Activated CD4-positive, alpha-beta T cell treated with anti-CD3 and anti-CD28 coated beads, Interleukin-2, Interleukin-6, amounts not matched to agents 100 ng/mL and 50 ng/mL, durations not matched to agents 16 hours and 8 hours (primary cell): Measurements from ENCODE around the gene LORICRIN.

Experiments used
- DNase-seq: peaks from one replicate; pipeline ENCODE4 v3.0.0-alpha.2; 2020

The LORICRIN gene

GRCh38 chr1:153251087-153251486, 8.4 kb upstream of the LORICRIN start:
- no peak for DNase-seq

DNA sequence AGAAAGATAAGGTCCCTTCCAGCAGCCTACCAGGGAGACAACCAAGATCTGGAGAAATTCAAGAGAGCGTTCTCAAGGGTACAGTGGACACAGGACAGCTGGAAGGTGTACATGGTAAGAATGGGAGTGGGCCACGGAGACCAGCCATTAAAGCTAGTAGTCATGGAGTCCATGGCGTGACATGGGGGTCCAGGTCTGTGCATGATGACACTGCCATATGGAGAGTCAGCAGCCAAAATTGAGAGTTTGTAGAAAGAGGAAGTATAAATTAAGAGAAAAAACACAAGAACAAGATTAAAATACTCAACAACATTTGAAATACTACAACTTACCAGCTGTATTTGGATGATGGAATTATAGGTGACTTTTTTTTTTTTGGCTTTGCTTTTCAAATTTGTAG, 7.9 kb upstream of the LORICRIN start:
- DNase-seq, result no peak

DNA sequence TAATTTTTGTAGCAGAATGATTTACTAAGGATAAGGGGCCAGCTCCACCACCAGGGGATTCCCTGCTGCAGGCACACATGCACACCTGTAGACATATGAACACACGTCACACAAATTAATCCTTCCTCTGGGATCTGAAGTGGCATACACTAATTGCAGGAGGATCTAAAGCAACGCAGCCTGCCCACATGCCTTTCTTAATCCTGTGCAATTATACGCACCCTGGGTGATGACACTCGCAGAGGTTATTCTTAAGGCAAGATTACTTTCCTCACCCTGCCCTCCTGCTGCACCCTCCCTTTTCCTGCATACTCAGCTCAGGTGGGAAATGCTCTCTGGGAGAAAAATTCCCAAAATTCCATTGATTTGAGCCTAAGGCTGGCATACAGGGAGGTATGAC, 7.5 kb upstream of the LORICRIN start:
- DNase-seq, result no peak

DNA sequence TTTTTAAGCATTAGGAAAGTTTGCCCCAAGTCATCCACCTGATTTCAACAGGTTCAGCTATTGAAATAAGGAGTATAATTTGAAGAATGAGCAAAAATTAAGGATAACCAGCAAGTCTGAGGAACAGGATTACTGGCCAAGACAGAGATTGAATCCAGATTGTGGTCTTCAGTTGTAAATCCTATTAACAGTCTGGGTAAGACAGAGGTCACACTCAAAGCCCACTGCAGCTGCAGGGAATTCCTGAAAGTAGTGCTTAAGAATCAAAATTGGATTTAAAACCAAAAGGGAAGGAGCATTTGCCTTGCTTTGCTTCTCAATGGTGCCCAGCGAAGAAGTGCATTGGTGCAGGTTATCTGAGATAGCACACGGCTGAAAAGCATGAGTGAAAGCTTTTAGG, 6.4 kb upstream of the LORICRIN start:
- DNase-seq, result no peak

DNA sequence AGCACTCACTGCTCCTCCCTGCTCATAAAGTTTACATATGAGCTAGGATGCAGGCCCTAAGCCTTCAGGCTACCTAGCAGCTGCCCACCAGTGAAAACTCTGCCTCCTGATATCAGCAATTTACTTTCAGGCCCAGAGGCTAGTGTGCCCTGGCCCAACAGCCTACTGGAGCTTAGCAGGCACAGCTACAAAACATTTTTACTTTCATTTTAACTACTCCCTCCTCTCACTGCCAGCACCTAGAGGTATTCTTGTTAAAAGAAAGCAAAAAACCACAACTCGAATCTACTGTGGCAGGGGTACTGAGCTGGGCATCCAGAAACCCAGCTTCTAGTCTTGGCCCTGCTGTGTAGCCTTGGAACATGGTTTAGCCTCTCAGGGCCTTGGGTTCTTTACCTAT, 5.8 kb upstream of the LORICRIN start:
- DNase-seq, result peak; percentile 26

- DNase-seq, result peak; percentile 44
These were observed 1.2 kb downstream of the LORICRIN start for GRCh38 chr1:153260585-153261280.

DNA sequence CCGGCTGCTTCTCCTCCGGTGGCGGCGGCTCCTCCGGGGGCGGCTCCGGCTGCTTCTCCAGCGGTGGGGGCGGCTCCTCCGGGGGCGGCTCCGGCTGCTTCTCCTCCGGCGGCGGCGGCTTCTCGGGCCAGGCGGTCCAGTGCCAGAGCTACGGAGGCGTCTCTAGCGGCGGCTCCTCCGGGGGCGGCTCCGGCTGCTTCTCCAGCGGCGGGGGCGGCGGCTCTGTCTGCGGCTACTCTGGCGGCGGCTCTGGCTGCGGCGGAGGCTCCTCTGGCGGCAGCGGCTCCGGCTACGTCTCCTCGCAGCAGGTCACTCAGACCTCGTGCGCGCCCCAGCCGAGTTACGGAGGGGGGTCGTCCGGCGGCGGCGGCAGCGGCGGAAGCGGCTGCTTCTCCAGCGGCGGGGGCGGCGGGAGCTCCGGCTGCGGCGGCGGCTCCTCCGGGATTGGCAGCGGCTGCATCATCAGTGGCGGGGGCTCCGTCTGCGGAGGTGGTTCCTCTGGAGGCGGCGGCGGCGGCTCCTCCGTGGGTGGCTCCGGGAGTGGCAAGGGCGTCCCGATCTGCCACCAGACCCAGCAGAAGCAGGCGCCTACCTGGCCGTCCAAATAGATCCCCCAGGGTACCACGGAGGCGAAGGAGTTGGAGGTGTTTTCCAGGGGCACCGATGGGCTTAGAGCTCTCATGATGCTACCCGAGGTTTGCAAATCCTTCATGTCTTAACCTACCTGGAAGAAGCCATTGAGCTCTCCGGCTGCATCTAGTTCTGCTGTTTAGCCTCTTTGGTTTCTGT, 2.0 kb downstream of the LORICRIN start:
- DNase-seq, result peak; percentile 58

GRCh38 chr1:153262070-153262366, 2.5 kb downstream of the LORICRIN start:
- no peak for DNase-seq

GRCh38 chr1:153262462-153263157, 3.1 kb downstream of the LORICRIN start:
- peak; percentile 9 for DNase-seq

DNA sequence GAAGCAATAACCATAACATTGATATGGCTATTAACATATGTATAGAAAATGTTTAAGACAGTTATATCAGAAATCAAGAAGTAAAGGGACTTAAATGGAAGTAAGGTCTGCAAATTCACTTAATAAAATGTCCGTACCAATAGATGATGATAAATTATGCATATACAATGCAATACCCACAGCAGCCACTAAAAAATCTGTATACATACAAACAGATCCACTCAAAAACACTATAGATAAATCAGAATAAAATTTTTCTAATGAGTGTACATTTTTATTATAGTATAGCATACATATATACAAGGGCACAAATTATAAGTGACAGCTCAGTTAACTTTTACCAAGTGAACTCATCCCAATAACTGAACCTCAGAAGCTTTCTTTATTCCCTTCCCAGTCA, 6.0 kb downstream of the LORICRIN start:
- no peak for DNase-seq

DNA sequence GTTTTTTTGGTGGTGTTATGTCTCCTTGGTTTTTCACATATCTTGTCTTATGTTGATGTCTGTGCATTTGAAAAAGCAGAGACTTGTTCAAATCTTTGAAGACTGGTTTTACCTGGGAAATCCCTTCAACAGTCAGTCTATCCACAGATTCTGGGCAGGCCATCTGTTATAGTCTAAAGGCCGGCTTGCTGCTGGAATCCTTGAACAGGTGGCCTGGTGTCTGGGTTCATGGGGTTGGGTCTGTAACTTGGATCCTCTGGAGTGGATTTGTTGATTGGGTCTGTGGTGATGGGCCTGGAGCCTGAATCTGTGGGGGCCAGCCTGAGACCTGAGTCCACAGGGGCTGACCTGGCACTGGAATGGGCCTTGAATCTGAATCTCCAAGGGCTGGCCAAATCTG, 12.2 kb downstream of the LORICRIN start:
- no peak for DNase-seq

DNA sequence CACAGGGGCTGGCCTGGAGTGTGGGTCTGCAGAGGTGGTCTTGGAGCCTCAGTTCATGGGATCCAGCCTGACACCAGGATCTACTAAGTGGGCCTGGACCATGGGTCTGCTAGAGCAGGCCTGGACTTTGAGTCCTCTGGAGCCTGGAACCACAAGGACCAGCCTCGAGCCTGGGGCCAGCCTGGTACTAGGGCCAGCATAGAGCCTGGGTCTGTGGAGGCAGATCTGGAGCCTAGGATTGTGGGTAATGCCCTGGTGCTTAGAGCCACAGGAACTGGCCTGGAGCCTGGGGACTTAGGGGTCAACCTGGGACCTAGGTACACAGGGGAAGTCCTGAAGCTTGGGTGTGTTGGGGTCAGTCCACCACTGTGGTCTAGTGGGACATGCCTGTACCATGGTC, 12.7 kb downstream of the LORICRIN start:
- DNase-seq, result no peak

DNA sequence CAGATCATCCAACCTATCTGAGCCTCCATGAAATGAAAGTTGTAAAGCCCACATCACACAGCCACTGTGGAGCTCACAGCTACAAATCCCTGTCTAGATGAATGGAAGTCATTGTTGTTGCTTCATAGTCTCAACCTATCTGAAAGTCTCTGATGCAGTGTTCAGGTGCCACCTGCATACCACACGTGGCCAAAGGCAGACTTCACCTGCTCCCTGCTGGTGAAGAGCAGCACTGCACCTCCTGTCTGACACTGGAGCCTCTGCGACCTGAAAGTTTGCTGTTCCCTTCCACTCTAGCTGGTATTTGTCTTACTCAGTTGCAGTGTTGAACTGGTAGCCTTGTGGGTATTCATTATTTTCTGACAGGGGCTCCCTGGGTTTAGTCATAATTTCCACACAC, 18.4 kb downstream of the LORICRIN start:
- peak; percentile 72 for DNase-seq

- DNase-seq, result peak; percentile 53
These were observed 29.3 kb downstream of the LORICRIN start for GRCh38 chr1:153288634-153289275.

DNA sequence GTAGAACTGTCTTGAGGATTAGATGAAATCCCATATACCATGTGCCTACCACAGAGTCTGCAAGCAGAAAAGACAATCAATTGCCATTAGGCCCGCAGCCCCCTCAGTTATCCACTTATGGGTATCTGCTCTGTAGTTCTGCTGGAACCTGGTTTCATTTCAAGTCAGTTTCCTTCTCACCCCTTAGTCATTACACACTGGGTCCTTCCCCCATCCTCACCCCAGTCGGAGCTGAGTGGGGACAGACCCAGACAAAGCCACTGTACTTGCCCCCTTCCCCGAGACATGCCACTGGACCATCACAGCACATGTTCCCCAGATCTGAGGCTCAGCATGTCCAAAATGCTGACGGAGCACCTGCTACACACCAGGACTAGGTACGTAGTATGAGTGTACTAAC, 32.0 kb downstream of the LORICRIN start:
- peak; percentile 67 for DNase-seq

DNA sequence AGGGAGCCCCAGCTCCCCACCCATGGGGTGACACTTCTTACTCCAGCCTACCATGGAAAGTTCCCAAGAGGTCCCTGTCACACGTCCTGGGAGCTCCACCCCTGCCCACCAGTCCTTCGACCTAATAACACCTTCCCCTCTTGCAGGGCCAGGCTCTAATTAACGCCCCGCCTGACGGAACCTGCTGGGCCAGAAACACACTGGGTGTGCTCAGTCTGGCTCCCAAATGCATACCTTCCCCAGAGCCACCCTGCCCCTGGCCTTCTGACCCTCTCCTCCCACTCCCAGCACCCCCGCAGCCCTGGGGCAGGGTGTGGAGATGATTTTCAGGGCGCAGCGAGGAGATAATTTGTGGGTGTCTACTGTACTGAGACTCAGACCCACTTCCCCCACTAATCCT, 32.7 kb downstream of the LORICRIN start:
- no peak for DNase-seq

GRCh38 chr1:153292740-153293479, 33.4 kb downstream of the LORICRIN start:
- DNase-seq, result no peak

DNA sequence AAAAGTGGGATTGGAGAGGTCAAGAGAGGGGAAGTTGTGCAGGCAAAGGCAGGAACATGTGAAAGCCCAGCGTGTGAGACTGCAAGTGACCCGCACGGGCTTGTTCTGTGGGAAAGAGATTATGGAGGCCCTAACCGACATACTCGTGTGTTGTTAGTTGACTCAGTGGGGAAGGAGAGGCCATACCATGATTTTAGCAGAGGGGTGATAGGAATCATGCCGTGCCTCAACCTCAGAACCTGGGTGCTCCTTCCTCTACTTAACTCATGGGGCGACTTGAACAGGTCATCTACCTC, 33.9 kb downstream of the LORICRIN start:
- DNase-seq, result no peak

DNA sequence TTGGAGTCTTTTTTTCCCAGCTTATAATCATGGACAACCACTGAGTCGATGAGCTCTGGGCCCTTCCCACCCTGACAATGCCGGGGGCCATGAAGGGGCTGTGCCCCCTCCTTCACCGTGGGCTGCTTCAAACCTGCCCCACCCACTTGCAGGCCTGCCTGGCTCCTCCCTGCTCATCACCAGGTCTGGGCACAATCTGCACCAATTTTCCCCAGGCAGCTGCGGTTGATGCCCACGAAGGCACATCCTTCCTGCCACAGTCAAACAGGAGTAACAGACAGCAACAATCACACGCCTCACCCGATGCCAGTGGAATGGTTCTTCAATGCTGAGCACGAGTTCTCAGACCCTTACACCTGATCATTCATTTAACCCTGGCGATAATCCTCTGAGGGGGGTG, 34.4 kb downstream of the LORICRIN start:
- DNase-seq, result peak; percentile 58

DNA sequence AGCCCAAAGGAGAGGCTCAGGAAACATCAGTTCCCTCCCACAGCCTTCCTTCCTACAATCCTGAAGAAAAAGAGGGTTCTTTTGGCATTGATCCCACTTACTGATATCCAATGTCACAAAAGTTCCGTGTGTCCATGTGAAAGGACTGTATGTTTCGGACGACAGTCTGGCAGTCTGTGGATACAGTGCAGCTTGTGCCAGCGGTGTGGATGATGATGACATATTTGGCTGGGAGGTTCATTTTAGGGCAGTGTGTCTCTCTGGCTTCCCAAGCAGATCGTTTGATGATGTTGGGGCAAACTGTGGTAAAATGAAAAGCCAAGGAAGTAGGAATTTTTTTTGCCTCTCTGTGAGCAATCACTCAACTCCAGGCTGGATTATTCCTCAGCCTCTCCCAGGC, 42.8 kb downstream of the LORICRIN start:
- no peak for DNase-seq

- no peak for DNase-seq
These were observed 46.2 kb downstream of the LORICRIN start for GRCh38 chr1:153305682-153306081.

- no peak for DNase-seq
These were observed 47.1 kb downstream of the LORICRIN start for GRCh38 chr1:153306303-153307220.
